HepG2 (cell line): ENCODE results near the gene DCAF6. TPM values are rescaled to one million over a fixed set of nuclear protein-coding genes. Genes with fewer than 3 reads are reported as not detected.

Experiments
- AHR ChIP-seq: IDR thresholded peaks from 2 replicates; pipeline ENCODE4 v1.6.1; 2018; ENCODE audit warnings: missing genetic modification reagents, missing compliant biosample characterization
- AKAP8 ChIP-seq: sonication (generic); formaldehyde crosslinking; IDR thresholded peaks from 2 replicates; pipeline ENCODE4 v1.5.1; 2020; ENCODE audit warnings: mild to moderate bottlenecking, missing genetic modification reagents
- CCDC6 ChIP-seq: sonication (generic); formaldehyde crosslinking; IDR thresholded peaks from 2 replicates; pipeline ENCODE4 v1.8.1; 2022; ENCODE audit warnings: mild to moderate bottlenecking, missing genetic modification reagents, moderate library complexity
- KDM5A ChIP-seq: fragments of 200-600 bp; sonication (generic); IDR thresholded peaks from 2 replicates; pipeline ENCODE4 v1.7.0; 2018; ENCODE audit warnings: antibody characterized with exemption, mild to moderate bottlenecking, low read length, borderline replicate concordance
- MYPOP ChIP-seq: sonication (generic); formaldehyde crosslinking; IDR thresholded peaks from 2 replicates; pipeline ENCODE4 v1.8.1; 2023; ENCODE audit warnings: mild to moderate bottlenecking, moderate library complexity, missing genetic modification reagents
- PREB ChIP-seq: sonication (generic); formaldehyde crosslinking; IDR thresholded peaks from 2 replicates; pipeline ENCODE4 v1.4.0; 2020; ENCODE audit warnings: missing genetic modification reagents
- SOX13 ChIP-seq, 3 experiments: fragments of 450-650 bp in 1 of 3; sonication (generic) in 1 of 3; formaldehyde crosslinking in 1 of 3; IDR thresholded peaks in 2 of 3; conservative IDR thresholded peaks in 1 of 3; 2 replicates each; pipeline versions ENCODE4 v1.5.0 to v1.6.1; 2016 to 2020; ENCODE audit warnings: antibody characterized with exemption in 1 of 3, mild to moderate bottlenecking in 1 of 3, missing compliant biosample characterization in 1 of 3, missing genetic modification reagents in 1 of 3, moderate library complexity in 1 of 3
- SUZ12 ChIP-seq: fragments of 150-350 bp; IDR thresholded peaks from 2 replicates; pipeline ENCODE4 v1.6.1; 2014; ENCODE audit warnings: low read depth, low read length
- TERF1 ChIP-seq: sonication (generic); formaldehyde crosslinking; IDR thresholded peaks from 2 replicates; pipeline ENCODE4 v1.8.0; 2022; ENCODE audit warnings: mild to moderate bottlenecking, missing genetic modification reagents, moderate library complexity
- THYN1 ChIP-seq: sonication (generic); formaldehyde crosslinking; IDR thresholded peaks from 2 replicates; pipeline ENCODE4 v1.8.1; 2023; ENCODE audit warnings: low read depth, mild to moderate bottlenecking, moderate library complexity, missing genetic modification reagents, borderline replicate concordance
- TIGD3 ChIP-seq: sonication (generic); formaldehyde crosslinking; IDR thresholded peaks from 2 replicates; pipeline ENCODE4 v1.5.1; 2020; ENCODE audit warnings: mild to moderate bottlenecking, missing genetic modification reagents, borderline replicate concordance
- WIZ ChIP-seq: sonication (generic); formaldehyde crosslinking; IDR thresholded peaks from 2 replicates; pipeline ENCODE4 v1.5.1; 2020; ENCODE audit warnings: mild to moderate bottlenecking, missing genetic modification reagents
- ZBTB21 ChIP-seq: sonication (generic); formaldehyde crosslinking; IDR thresholded peaks from 2 replicates; pipeline ENCODE4 v1.4.0; 2020; ENCODE audit warnings: missing genetic modification reagents
- ZFY ChIP-seq: sonication (generic); formaldehyde crosslinking; IDR thresholded peaks from 2 replicates; pipeline ENCODE4 v1.4.0; 2020; ENCODE audit warnings: missing genetic modification reagents
- ZNF230 ChIP-seq: sonication (generic); formaldehyde crosslinking; IDR thresholded peaks from 2 replicates; pipeline ENCODE4 v1.4.0; 2020; ENCODE audit warnings: mild to moderate bottlenecking, missing genetic modification reagents
- ZNF614 ChIP-seq: IDR thresholded peaks from 2 replicates; pipeline ENCODE4 v1.6.1; 2018; ENCODE audit warnings: missing biosample characterization, missing genetic modification reagents, inconsistent platforms, borderline replicate concordance
- ZNF619 ChIP-seq: sonication (generic); formaldehyde crosslinking; IDR thresholded peaks from 2 replicates; pipeline ENCODE4 v1.4.0; 2020; ENCODE audit warnings: mild to moderate bottlenecking, missing genetic modification reagents
- ZNF644 ChIP-seq: IDR thresholded peaks from 2 replicates; pipeline ENCODE4 v1.6.1; 2016; ENCODE audit warnings: low read depth
- ZNF724P ChIP-seq: sonication (generic); formaldehyde crosslinking; IDR thresholded peaks from 2 replicates; pipeline ENCODE4 v1.8.0; 2022; ENCODE audit warnings: missing genetic modification reagents, borderline replicate concordance
- ZNF780A ChIP-seq: sonication (generic); formaldehyde crosslinking; IDR thresholded peaks from 2 replicates; pipeline ENCODE4 v1.8.0; 2022; ENCODE audit warnings: mild to moderate bottlenecking, missing genetic modification reagents, moderate library complexity
- ZNF790 ChIP-seq: sonication (generic); formaldehyde crosslinking; IDR thresholded peaks from 2 replicates; pipeline ENCODE4 v1.8.0; 2022; ENCODE audit warnings: missing genetic modification reagents, mild to moderate bottlenecking, borderline replicate concordance
- ZNF816 ChIP-seq: sonication (generic); formaldehyde crosslinking; IDR thresholded peaks from 2 replicates; pipeline ENCODE4 v1.8.0; 2022; ENCODE audit warnings: missing genetic modification reagents, mild to moderate bottlenecking, borderline replicate concordance
- ZNF839 ChIP-seq: sonication (generic); formaldehyde crosslinking; IDR thresholded peaks from 2 replicates; pipeline ENCODE4 v1.4.0; 2020; ENCODE audit warnings: missing genetic modification reagents, mild to moderate bottlenecking, borderline replicate concordance
- polyA plus RNA-seq, 8 experiments: library from polyadenylated mRNA; depleted of rRNA in 3 of 8; stranded (reverse) in 7 of 8; unstranded in 1 of 8; fragments of >200 nt; fragmentation: Illumina TruSeq in 4 of 8; extraction: Trizol in 4 of 8; gene quantifications; 2 replicates each; pipeline versions ENCODE4 v1.2.1 to v1.2.3, GENCODE V29; 2011 to 2016; ENCODE audit warnings: low read depth in 4 of 8, missing spikeins in 1 of 8, mixed read lengths in 1 of 8; ENCODE audit not compliant: insufficient read depth in 1 of 8
- total RNA-seq, 5 experiments: library from RNA; depleted of rRNA; stranded (reverse); fragments of >200 nt; fragmentation: Illumina TruSeq; extraction: Trizol; gene quantifications; 2 replicates each; pipeline ENCODE4 v1.2.3, GENCODE V29; 2016; ENCODE audit warnings: low read depth in 1 of 5
- TF ChIP-seq, protein P1 (sequence below): sonication (generic); formaldehyde crosslinking; IDR thresholded peaks from 2 replicates; pipeline ENCODE4 v1.4.0; 2020; ENCODE audit warnings: missing genetic modification reagents, mild to moderate bottlenecking, borderline replicate concordance

DCAF6 gene
- total and polyA plus RNA-seq, 2 of the 13 experiments (the other 11 are each of a cell fraction or from before 2014, with no cell fraction given), result 24.7 to 33.7 TPM

DNA sequence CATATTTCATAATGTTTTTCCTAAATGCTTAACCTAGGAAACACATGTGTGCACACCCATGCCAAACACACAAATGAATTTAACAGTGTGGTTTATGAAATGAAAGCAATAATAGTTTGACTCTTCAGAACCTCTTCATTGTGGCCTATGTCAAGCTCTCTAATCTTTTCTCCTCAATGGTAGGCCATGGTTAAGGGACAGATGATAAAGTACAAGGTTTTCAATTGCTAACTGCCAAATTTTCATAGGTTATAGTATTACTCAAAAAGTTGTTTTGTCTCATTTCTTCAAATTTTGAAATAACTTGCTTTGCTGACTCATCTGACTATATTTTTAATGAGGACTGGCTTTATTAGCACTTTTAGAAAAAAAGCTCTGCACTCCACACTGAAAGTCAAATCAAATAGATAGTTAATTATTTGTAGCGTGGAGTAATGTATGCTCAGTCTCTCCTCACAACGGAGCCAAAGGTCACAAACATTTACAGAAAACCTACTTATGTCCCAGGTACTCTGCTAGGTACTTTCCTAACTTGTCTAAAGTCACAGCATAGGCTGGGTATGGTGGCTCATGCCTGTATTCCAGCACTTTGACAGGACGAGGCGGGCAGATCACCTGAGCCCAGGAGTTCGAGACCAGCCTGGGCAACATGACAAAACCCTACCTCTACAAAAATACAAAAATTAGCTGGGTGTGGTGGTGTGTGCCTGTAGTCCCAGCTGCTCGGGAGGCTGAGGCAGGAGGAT is 19.5 kb upstream of the DCAF6 start (continued):
- no peak for TF ChIP-seq TERF1 (CRISPR knock-in tag)
- no peak for TF ChIP-seq CCDC6 (CRISPR knock-in tag)
- TF ChIP-seq ZNF790 (CRISPR knock-in tag), result no peak
- no peak for TF ChIP-seq AKAP8 (CRISPR knock-in tag)
- TF ChIP-seq ZBTB21 (CRISPR knock-in tag), result no peak
- no peak for TF ChIP-seq ZNF839
- no peak for TF ChIP-seq ZNF230 (CRISPR knock-in tag)
- 0 out of 2 replicates have a peak, but pooled peaks have one; percentile 35 for TF ChIP-seq ZNF644 (CRISPR knock-in tag)
- no peak for TF ChIP-seq ZNF816 (CRISPR knock-in tag)
- TF ChIP-seq WIZ (CRISPR knock-in tag), result no peak
- TF ChIP-seq SUZ12, result no peak
- TF ChIP-seq ZNF614 (CRISPR knock-in tag), result peak; percentile 80
- no peak for TF ChIP-seq THYN1 (CRISPR knock-in tag)
- no peak for TF ChIP-seq TIGD3 (CRISPR knock-in tag)
- no peak for TF ChIP-seq PREB (CRISPR knock-in tag)
- no peak for TF ChIP-seq SOX13 (IDR thresholded peaks at IDR 0.05)
- TF ChIP-seq SOX13 (CRISPR knock-in tag; conservative IDR thresholded peaks at IDR 0.05 in 1 of 2, IDR thresholded peaks at IDR 0.05 in 1 of 2), result peak in 1 of 2 experiments; percentile 53; a peak in 1 of 4 replicates
- no peak for TF ChIP-seq ZNF619 (CRISPR knock-in tag)
- TF ChIP-seq ZNF724P (CRISPR knock-in tag), result no peak
- TF ChIP-seq KDM5A, result peak; percentile 25; the same call in 1 of the 2 replicates
- TF ChIP-seq MYPOP (CRISPR knock-in tag), result 0 out of 2 replicates have a peak, but pooled peaks have one; percentile 37
- TF ChIP-seq ZNF780A (CRISPR knock-in tag), result no peak
- TF ChIP-seq AHR (CRISPR knock-in tag), result no peak
- TF ChIP-seq, protein P1, sequence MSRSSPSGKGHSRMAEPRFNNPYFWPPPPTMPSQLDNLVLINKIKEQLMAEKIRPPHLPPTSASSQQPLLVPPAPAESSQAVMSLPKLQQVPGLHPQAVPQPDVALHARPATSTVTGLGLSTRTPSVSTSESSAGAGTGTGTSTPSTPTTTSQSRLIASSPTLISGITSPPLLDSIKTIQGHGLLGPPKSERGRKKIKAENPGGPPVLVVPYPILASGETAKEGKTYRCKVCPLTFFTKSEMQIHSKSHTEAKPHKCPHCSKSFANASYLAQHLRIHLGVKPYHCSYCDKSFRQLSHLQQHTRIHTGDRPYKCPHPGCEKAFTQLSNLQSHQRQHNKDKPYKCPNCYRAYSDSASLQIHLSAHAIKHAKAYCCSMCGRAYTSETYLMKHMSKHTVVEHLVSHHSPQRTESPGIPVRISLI (CRISPR knock-in tag), result peak; percentile 81
- 0 out of 2 replicates have a peak, but pooled peaks have one; percentile 24 for TF ChIP-seq ZFY (CRISPR knock-in tag)
